ENCODE results near the gene RER1.

DNA sequence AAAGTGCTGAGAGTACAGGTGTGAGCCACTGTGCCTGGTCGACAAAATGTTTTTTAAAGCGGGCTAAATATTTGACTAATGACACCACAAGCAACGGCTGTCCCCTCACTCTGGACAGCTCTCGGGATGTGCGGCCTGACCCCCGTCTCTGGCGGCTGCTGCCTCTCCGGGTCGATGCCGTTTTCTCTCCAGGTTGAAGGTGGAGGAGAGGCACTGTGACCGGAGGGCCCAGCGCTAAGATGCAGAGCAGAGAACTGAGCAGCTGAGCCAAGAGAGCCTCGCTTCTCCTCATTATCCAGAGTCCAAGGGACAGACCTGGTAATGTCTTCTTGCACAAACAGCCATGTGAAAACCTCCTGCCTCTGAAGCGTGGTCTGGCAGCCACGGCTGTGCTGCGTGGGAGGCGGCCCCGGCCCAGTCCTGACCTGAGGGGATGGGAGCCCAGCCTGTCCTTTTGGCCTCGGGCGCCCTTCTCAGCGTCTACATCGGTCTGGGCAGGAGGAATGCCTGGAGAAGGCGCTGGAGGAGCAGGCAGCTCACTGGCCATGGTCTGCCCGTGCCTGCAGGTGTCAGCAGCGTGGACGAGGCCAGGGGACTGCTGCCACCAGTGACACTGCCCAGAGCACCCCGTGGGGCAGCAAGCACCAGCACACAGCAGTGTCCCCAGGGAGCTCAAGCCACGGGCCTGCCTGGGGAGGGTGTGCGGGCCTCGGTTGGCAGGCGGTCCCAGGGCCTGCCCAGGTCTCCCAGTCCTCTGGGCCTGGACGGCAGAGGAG, 10.6 kb upstream of the RER1 start:
- TF ChIP-seq CTCF (IDR thresholded peaks at IDR 0.05; ENCODE audit: borderline replicate concordance, extremely low read depth, low read length, poor library complexity, severe bottlenecking): no peak
- no peak for TF ChIP-seq EZH2 (IDR thresholded peaks at IDR 0.05; ENCODE audit: borderline replicate concordance, low read depth, low read length, severe bottlenecking)
